Measurements from ENCODE around the gene RELCH.

GRCh38 chr18:62312851-62313250 is 125.8 kb downstream of the RELCH start:
- TF ChIP-seq POLR2AphosphoS5 (IDR thresholded peaks at IDR 0.05) (no peak), CTCF (IDR thresholded peaks at IDR 0.05) (no peak), POLR2A (IDR thresholded peaks at IDR 0.05) (no peak), EP300 (IDR thresholded peaks at IDR 0.05) (no peak)

Data from stomach (tissue), 4 donors.